H1 (cell line): Measurements from ENCODE around the gene LPP. TPM values are rescaled to one million over a fixed set of nuclear protein-coding genes. Genes with fewer than 3 reads are reported as not detected.

ENCODE experiments used
- CTCF ChIA-PET: fragments of 300-600 bp; sonication (Branson Sonifier 250); formaldehyde crosslinking; loops from one replicate; lab custom pipeline; 2021; ENCODE audit not compliant: partially characterized antibody; lab: Charles Lee
- POLR2A ChIA-PET: fragments of 300-600 bp; sonication (Branson Sonifier 250); formaldehyde crosslinking; loops from one replicate; lab custom pipeline; 2021; ENCODE audit warnings: inconsistent platforms; ENCODE audit not compliant: partially characterized antibody; lab: Charles Lee
- DNase-seq, 2 experiments: peaks; one replicate each; pipeline versions ENCODE4 v3.0.0 to v3.0.0-alpha.2; 2010 to 2022; ENCODE audit warnings: low spot score in 2 of 2, low read depth in 1 of 2, mixed read lengths in 1 of 2
- FAIRE-seq: peaks from 2 replicates; lab custom pipeline; 2011; peaks lifted over from hg19 to GRCh38; lab: Jason Lieb, UNC
- H2AFZ ChIP-seq: 2 replicates; pipeline ENCODE4 v1.8.1; 2012; ENCODE audit warnings: low read length, inconsistent platforms
- H2AK5ac ChIP-seq: 2 replicates; pipeline ENCODE4 v1.6.1; 2013; ENCODE audit warnings: low read depth, low read length
- H2BK120ac ChIP-seq: replicated peaks from 2 replicates; pipeline ENCODE3; 2013; ENCODE audit warnings: low read depth, low read length, inconsistent platforms
- H2BK12ac ChIP-seq: 2 replicates; pipeline ENCODE4 v1.6.1; 2013; ENCODE audit warnings: low read depth, low read length
- H2BK15ac ChIP-seq: 2 replicates; pipeline ENCODE4 v1.6.1; 2013; ENCODE audit warnings: low read length
- H2BK20ac ChIP-seq: 2 replicates; pipeline ENCODE4 v1.6.1; 2013; ENCODE audit warnings: low read length
- H2BK5ac ChIP-seq: 2 replicates; pipeline ENCODE4 v1.6.1; 2013; ENCODE audit warnings: low read depth, low read length
- H3K14ac ChIP-seq: 2 replicates; pipeline ENCODE4 v1.6.1; 2013; ENCODE audit warnings: inconsistent platforms; ENCODE audit not compliant: insufficient read length
- H3K18ac ChIP-seq: 2 replicates; pipeline ENCODE4 v1.6.1; 2013; ENCODE audit warnings: low read length; ENCODE audit errors: extremely low read depth
- H3K23ac ChIP-seq: 2 replicates; pipeline ENCODE4 v1.6.1; 2013; ENCODE audit warnings: inconsistent platforms; ENCODE audit not compliant: insufficient read length
- H3K23me2 ChIP-seq: 2 replicates; pipeline ENCODE4 v1.6.1; 2013; ENCODE audit warnings: low read depth, low read length
- H3K27ac ChIP-seq: 2 replicates; pipeline ENCODE4 v1.6.1; 2011; ENCODE audit warnings: low read depth, low read length, inconsistent platforms
- H3K27me3 ChIP-seq, 4 experiments: replicated peaks in 1 of 4; 1 replicate in 1 of 4; 2 replicates in 3 of 4; pipeline versions ENCODE4 v1.6.1 to v1.8.1; 2011 to 2013; ENCODE audit warnings: low read length in 3 of 4, mild to moderate bottlenecking in 3 of 4, inconsistent platforms in 2 of 4, mixed read lengths in 2 of 4, moderate library complexity in 1 of 4; ENCODE audit not compliant: control insufficient read depth in 3 of 4, insufficient read depth in 3 of 4; ENCODE audit errors: extremely low read depth in 1 of 4
- H3K36me3 ChIP-seq, 4 experiments: 2 replicates each; pipeline versions ENCODE4 v1.6.1 to v1.8.1; 2011 to 2013; ENCODE audit warnings: mild to moderate bottlenecking in 4 of 4, low read length in 3 of 4, moderate library complexity in 2 of 4, control low read depth in 1 of 4, inconsistent platforms in 1 of 4; ENCODE audit not compliant: insufficient read depth in 4 of 4, control insufficient read depth in 2 of 4
- H3K4ac ChIP-seq: replicated peaks from 2 replicates; pipeline ENCODE3; 2013; ENCODE audit warnings: low read length, low read depth, mixed read lengths, inconsistent platforms; ENCODE audit not compliant: insufficient read length
- H3K4me1 ChIP-seq, 4 experiments: replicated peaks in 1 of 4; 1 replicate in 1 of 4; 2 replicates in 3 of 4; pipeline versions ENCODE4 v1.6.1 to v1.8.1; 2011 to 2013; ENCODE audit warnings: low read length in 3 of 4, inconsistent platforms in 2 of 4, mixed read lengths in 1 of 4; ENCODE audit not compliant: insufficient read depth in 4 of 4, control insufficient read depth in 3 of 4
- H3K4me2 ChIP-seq, 2 experiments: 2 replicates each; pipeline versions ENCODE4 v1.6.1 to v1.8.1; 2011 to 2013; ENCODE audit warnings: low read depth in 2 of 2, low read length in 2 of 2, control low read depth in 1 of 2, inconsistent platforms in 1 of 2, mild to moderate bottlenecking in 1 of 2; ENCODE audit not compliant: insufficient read depth in 1 of 2
- H3K4me3 ChIP-seq, 4 experiments: fragments of 200-600, 300-600 bp in 1 of 4; sonication (generic), shearing (Covaris generic), sonication (Bioruptor Twin) in 1 of 4; 2 replicates each; pipeline versions ENCODE4 v1.5.1 to v1.8.1; 2011 to 2016; ENCODE audit warnings: low read length in 4 of 4, low read depth in 3 of 4, control low read depth in 2 of 4, inconsistent platforms in 2 of 4, mild to moderate bottlenecking in 2 of 4, mixed read lengths in 1 of 4, moderate library complexity in 1 of 4; ENCODE audit not compliant: insufficient read depth in 2 of 4; ENCODE audit errors: extremely low read depth in 1 of 4
- H3K56ac ChIP-seq: replicated peaks from 2 replicates; pipeline ENCODE3; 2013; ENCODE audit warnings: low read depth, mild to moderate bottlenecking, mixed read lengths, low read length, inconsistent platforms; ENCODE audit not compliant: insufficient read length
- H3K79me1 ChIP-seq: 2 replicates; pipeline ENCODE4 v1.6.1; 2013; ENCODE audit warnings: low read depth, low read length, control low read depth
- H3K79me2 ChIP-seq, 2 experiments: 2 replicates each; pipeline versions ENCODE4 v1.6.1 to v1.8.1; 2012 to 2013; ENCODE audit warnings: low read length in 2 of 2, mild to moderate bottlenecking in 2 of 2, inconsistent platforms in 1 of 2; ENCODE audit not compliant: insufficient read depth in 2 of 2, control insufficient read depth in 1 of 2
- H3K9ac ChIP-seq, 4 experiments: replicated peaks in 1 of 4; 1 replicate in 1 of 4; 2 replicates in 3 of 4; pipeline versions ENCODE4 v1.6.1 to v1.8.1; 2011 to 2013; ENCODE audit warnings: low read depth in 3 of 4, low read length in 3 of 4, control low read depth in 2 of 4, mild to moderate bottlenecking in 2 of 4, moderate library complexity in 2 of 4, inconsistent platforms in 1 of 4; ENCODE audit errors: extremely low read depth in 1 of 4
- H3K9me3 ChIP-seq, 2 experiments: 2 replicates each; pipeline versions ENCODE4 v1.6.1 to v1.8.1; 2012 to 2013; ENCODE audit warnings: mild to moderate bottlenecking in 2 of 2, moderate library complexity in 2 of 2, control low read depth in 1 of 2, inconsistent platforms in 1 of 2, low read depth in 1 of 2, low read length in 1 of 2, mixed read lengths in 1 of 2; ENCODE audit not compliant: insufficient read depth in 2 of 2
- H4K20me1 ChIP-seq, 2 experiments: replicated peaks in 1 of 2; 2 replicates each; pipeline versions ENCODE3 to v1.8.1; 2011 to 2013; ENCODE audit warnings: inconsistent platforms in 2 of 2, low read length in 2 of 2, mild to moderate bottlenecking in 1 of 2; ENCODE audit not compliant: insufficient read depth in 2 of 2, control insufficient read depth in 1 of 2
- H4K5ac ChIP-seq: 2 replicates; pipeline ENCODE4 v1.6.1; 2013; ENCODE audit warnings: low read length, low read depth, mixed read lengths, inconsistent platforms; ENCODE audit not compliant: insufficient read length
- H4K8ac ChIP-seq: 2 replicates; pipeline ENCODE4 v1.8.0; 2013; ENCODE audit warnings: mild to moderate bottlenecking, moderate library complexity, low read length, inconsistent platforms; ENCODE audit not compliant: insufficient read depth; ENCODE audit errors: extremely low read depth
- H4K91ac ChIP-seq: replicated peaks from 2 replicates; pipeline ENCODE3; 2013; ENCODE audit warnings: low read length, mixed read lengths, inconsistent platforms; ENCODE audit not compliant: insufficient read length
- BRCA1 ChIP-seq: IDR thresholded peaks from 2 replicates; pipeline ENCODE4 v1.6.1; 2012; ENCODE audit warnings: low read depth, low read length, improper control_type of control experiment
- CBX8 ChIP-seq: fragments of 300-800, 300-1000 bp; sonication (generic); IDR thresholded peaks from 2 replicates; pipeline ENCODE4 v1.7.1; 2016; ENCODE audit warnings: low read depth, low read length, borderline replicate concordance
- CHD2 ChIP-seq: IDR thresholded peaks from 2 replicates; pipeline ENCODE4 v1.6.1; 2012; ENCODE audit warnings: low read length, improper control_type of control experiment
- CREB1 ChIP-seq: IDR thresholded peaks from 2 replicates; pipeline ENCODE4 v1.6.1; 2012; ENCODE audit warnings: inconsistent platforms
- GTF2F1 ChIP-seq: IDR thresholded peaks from 2 replicates; pipeline ENCODE4 v1.6.1; 2012; ENCODE audit warnings: low read depth, low read length, improper control_type of control experiment, borderline replicate concordance
- NRF1 ChIP-seq: IDR thresholded peaks from 2 replicates; pipeline ENCODE4 v1.6.1; 2011; ENCODE audit warnings: mild to moderate bottlenecking, low read depth, low read length, improper control_type of control experiment
- POLR2A ChIP-seq, 2 experiments: IDR thresholded peaks; 1 replicate in 1 of 2; 2 replicates in 1 of 2; pipeline ENCODE4 v1.6.1; 2011; ENCODE audit warnings: low read depth in 2 of 2, low read length in 2 of 2, mild to moderate bottlenecking in 2 of 2; ENCODE audit errors: control extremely low read depth in 1 of 2
- RNF2 ChIP-seq: fragments of 200-900, 300-1000 bp; sonication (generic); IDR thresholded peaks from 2 replicates; pipeline ENCODE4 v1.7.1; 2016; ENCODE audit warnings: borderline replicate concordance, low read depth, mild to moderate bottlenecking, antibody characterized with exemption, low read length; ENCODE audit not compliant: poor library complexity, severe bottlenecking; ENCODE audit errors: missing control alignments
- SP2 ChIP-seq: IDR thresholded peaks from 2 replicates; pipeline ENCODE4 v1.6.1; 2012; ENCODE audit warnings: mild to moderate bottlenecking, low read length, inconsistent platforms
- SUZ12 ChIP-seq: fragments of 200-600 bp; sonication (generic); IDR thresholded peaks from 2 replicates; pipeline ENCODE4 v1.6.1; 2012; ENCODE audit warnings: mild to moderate bottlenecking, inconsistent platforms, low read length, moderate library complexity, mixed read lengths
- TAF1 ChIP-seq: IDR thresholded peaks from 2 replicates; pipeline ENCODE4 v1.6.1; 2011; ENCODE audit warnings: mild to moderate bottlenecking, low read depth, low read length
- TEAD4 ChIP-seq: IDR thresholded peaks from 2 replicates; pipeline ENCODE4 v1.6.1; 2012; ENCODE audit warnings: low read depth, low read length, inconsistent platforms, mixed read lengths
- WGBS, 2 experiments: shearing (Covaris generic) in 1 of 2; methylation state at CpG; one replicate each; pipeline versions ENCODE4 v1.1.6 to v1.1.7; 2013 to 2015; ENCODE audit warnings: low lambda C conversion rate in 2 of 2, mixed read lengths in 2 of 2, inconsistent platforms in 1 of 2, low coverage in 1 of 2, missing lambda C conversion rate in 1 of 2; ENCODE audit not compliant: insufficient replicate concordance in 2 of 2, insufficient coverage in 1 of 2, insufficient read length in 1 of 2; ENCODE audit errors: extremely low coverage in 1 of 2, missing lambda C conversion rate in 1 of 2; 5-methylcytosine and 5-hydroxymethylcytosine counted together
- polyA plus RNA-seq, 7 experiments: library from polyadenylated mRNA; depleted of rRNA in 3 of 7; stranded (reverse) in 5 of 7; unstranded in 2 of 7; fragments of >200 nt in 5 of 7; fragments of 200-250 nt in 2 of 7; gene quantifications; 1 replicate in 5 of 7; 2 replicates in 1 of 7; 4 replicates in 1 of 7; pipeline versions ENCODE4 v1.2.1 to v1.2.3, GENCODE V29; 2011 to 2013; ENCODE audit warnings: missing spikeins in 2 of 7, mixed read lengths in 2 of 7
- total RNA-seq: library from RNA; stranded (reverse); fragmentation: NEBNext Ultra II Directional; extraction: Animal tissue kit (Norgen Biotek cat#: 25700); gene quantifications from 2 replicates; pipeline ENCODE4 v1.2.1, GENCODE V29; 2021
- TF ChIP-seq, protein P1 (sequence below), 3 experiments: IDR thresholded peaks; 1 replicate in 2 of 3; 2 replicates in 1 of 3; pipeline versions ENCODE4 v1.5.1 to v1.6.1; 2011; ENCODE audit warnings: low read length in 3 of 3, mild to moderate bottlenecking in 3 of 3, inconsistent platforms in 2 of 3, low read depth in 1 of 3, moderate library complexity in 1 of 3; ENCODE audit not compliant: insufficient read depth in 1 of 3; ENCODE audit errors: control extremely low read depth in 1 of 3

LPP gene
- total and polyA plus RNA-seq, 2 of the 8 experiments (the other 6 are each of a cell fraction or from before 2014, with no cell fraction given): 10.0 to 53.3 TPM

DNA sequence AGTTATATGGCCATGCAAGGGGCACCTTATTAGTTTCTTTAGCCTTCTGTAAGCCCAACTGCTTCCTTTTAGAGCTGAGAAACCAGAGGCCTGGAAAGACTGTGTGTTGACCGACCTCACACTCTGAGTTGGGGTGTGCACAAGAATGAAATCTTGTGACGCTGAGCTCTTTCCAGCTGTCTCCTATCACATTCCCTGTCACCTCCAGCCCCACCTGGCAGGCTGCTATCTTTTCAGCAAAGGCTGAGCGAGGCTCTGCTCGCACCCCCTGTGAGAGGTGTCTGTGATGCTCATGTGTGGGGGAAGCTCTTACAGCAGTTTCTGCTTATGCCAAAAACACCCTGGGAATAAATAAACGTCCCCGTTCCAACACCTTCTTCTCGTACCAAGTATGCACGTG lies 27.0 kb upstream of the LPP start:
- H3K9me3 ChIP-seq: no peaks in the 10 kb centered on the region
- no peak overlapping the region for H4K91ac ChIP-seq
- H4K5ac ChIP-seq: no peak overlapping the region
- H2BK15ac ChIP-seq: no peak overlapping the region
- H3K56ac ChIP-seq: no peak overlapping the region
- H2AK5ac ChIP-seq: no peak overlapping the region
- no peak overlapping the region for H3K4ac ChIP-seq
- ChIA-PET POLR2A (interaction anchor here (0.6 to 1.4 kb wide), 4 partner anchors 26 to 232 kb away, joined by 3 to 8 read pairs (median 4); partner anchors contain the start of gene LPP), CTCF (interaction anchor here (0.6 to 1.4 kb wide), 3 partner anchors 16 to 387 kb away, joined by 3 to 4 read pairs (median 4); no protein-coding TSS in a partner anchor)
- no peaks in the 10 kb centered on the region for H3K36me3 ChIP-seq
- H3K23ac ChIP-seq: no peak overlapping the region
- H3K9ac ChIP-seq: no peak overlapping the region
- no peak overlapping the region for H3K14ac ChIP-seq
- H3K4me2 ChIP-seq: no peak overlapping the region
- no peak overlapping the region for H2AFZ ChIP-seq
- DNase-seq: no peak
- H3K79me2 ChIP-seq: no peaks in the 10 kb centered on the region
- H4K20me1 ChIP-seq: no peaks in the 10 kb centered on the region
- WGBS, 2 experiments: 86% methylated on average over 8 of the region's 8 CpGs; no CpG with 5 or more reads in 1 of the 2 experiments
- no peak overlapping the region for H2BK20ac ChIP-seq
- H3K4me1 ChIP-seq: peaks cover 0 to 3% (median 0%) of the 10 kb centered on the region in 4 experiments; a peak in 1 of 7 replicates
- H3K27me3 ChIP-seq: no peaks in the 10 kb centered on the region
- no peaks in the 10 kb centered on the region for H3K79me1 ChIP-seq
- H2BK12ac ChIP-seq: no peak overlapping the region
- no peak overlapping the region for H2BK120ac ChIP-seq
- no peaks in the 10 kb centered on the region for H3K23me2 ChIP-seq
- no peak overlapping the region for H3K18ac ChIP-seq
- no peak overlapping the region for H2BK5ac ChIP-seq
- no peak overlapping the region for H3K27ac ChIP-seq
- H4K8ac ChIP-seq: no peak overlapping the region
- FAIRE-seq: no peak
- no peak overlapping the region for H3K4me3 ChIP-seq
- TF ChIP-seq POLR2A (IDR thresholded peaks at IDR 0.05; ENCODE audit: control extremely low read depth in 1 of 2, low read depth in 2 of 2, low read length in 2 of 2) (no peak), SP2 (no peak), TEAD4 (no peak), CBX8 (no peak), CREB1 (no peak), SUZ12 (no peak), TAF1 (no peak), GTF2F1 (no peak), NRF1 (no peak), CHD2 (no peak), BRCA1 (no peak), RNF2 (no peak)
- TF ChIP-seq, protein P1, sequence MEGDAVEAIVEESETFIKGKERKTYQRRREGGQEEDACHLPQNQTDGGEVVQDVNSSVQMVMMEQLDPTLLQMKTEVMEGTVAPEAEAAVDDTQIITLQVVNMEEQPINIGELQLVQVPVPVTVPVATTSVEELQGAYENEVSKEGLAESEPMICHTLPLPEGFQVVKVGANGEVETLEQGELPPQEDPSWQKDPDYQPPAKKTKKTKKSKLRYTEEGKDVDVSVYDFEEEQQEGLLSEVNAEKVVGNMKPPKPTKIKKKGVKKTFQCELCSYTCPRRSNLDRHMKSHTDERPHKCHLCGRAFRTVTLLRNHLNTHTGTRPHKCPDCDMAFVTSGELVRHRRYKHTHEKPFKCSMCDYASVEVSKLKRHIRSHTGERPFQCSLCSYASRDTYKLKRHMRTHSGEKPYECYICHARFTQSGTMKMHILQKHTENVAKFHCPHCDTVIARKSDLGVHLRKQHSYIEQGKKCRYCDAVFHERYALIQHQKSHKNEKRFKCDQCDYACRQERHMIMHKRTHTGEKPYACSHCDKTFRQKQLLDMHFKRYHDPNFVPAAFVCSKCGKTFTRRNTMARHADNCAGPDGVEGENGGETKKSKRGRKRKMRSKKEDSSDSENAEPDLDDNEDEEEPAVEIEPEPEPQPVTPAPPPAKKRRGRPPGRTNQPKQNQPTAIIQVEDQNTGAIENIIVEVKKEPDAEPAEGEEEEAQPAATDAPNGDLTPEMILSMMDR (IDR thresholded peaks at IDR 0.05; ENCODE audit: control extremely low read depth in 1 of 3, insufficient read depth in 1 of 3, low read depth in 1 of 3, low read length in 3 of 3): no peak
